NCI-H2196 (cell line): ENCODE data around the gene ATXN2L.
"Not testable (repeated sequence)": the region's sequence is repeated elsewhere in the genome, so short reads cannot be mapped to it uniquely, and the experiment has no call there.

Experiments used
- DNase-seq: peaks from one replicate; lab custom pipeline; 2025; ENCODE audit not compliant: unreplicated experiment; lab: John Stamatoyannopoulos, UW

Gene ATXN2L

DNA sequence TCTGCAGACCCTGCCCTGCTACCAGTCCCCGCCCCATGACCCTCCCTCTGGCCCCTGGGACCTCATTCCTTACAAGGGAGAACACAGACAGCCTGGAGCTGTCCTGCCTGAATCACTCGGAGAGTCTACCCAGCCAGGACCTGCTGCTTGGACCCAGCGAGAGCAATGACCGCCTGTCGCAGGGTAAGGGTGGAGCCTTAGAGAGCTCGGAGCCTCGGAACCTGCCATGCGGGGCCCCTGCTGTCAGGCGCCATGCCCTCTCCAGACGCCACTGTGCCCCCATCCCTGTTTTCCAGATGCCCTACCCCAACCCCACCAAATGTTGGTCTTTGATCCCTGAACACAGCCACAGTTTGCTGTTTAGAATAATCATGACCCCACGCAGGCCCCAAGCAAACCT, 46.4 kb downstream of the ATXN2L start:
- no peak for DNase-seq

GRCh38 chr16:28872952-28873351, 50.2 kb downstream of the ATXN2L start:
- DNase-seq = no peak

GRCh38 chr16:28873543-28874201, 50.9 kb downstream of the ATXN2L start:
- peak; percentile 26 for DNase-seq

DNA sequence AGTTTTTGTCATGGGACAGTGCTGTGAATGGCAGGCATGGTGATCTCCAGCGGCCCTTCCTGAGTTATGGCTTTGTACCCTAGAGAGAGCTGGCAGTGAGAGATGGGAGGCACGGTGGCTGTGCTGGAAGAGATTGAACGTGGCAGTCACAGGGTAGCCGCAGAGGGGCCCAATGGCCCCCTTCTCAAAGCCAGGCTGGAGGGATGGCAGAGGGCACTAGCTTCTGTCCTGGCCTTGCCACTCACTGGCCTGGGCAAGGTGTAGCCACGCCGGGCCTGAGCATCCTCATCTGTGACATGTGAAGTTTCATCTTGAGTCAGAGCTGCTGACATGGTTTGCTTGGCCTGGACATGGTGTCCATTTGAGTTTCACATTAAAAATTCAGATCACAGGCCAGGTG, 51.6 kb downstream of the ATXN2L start:
- no peak for DNase-seq

DNA sequence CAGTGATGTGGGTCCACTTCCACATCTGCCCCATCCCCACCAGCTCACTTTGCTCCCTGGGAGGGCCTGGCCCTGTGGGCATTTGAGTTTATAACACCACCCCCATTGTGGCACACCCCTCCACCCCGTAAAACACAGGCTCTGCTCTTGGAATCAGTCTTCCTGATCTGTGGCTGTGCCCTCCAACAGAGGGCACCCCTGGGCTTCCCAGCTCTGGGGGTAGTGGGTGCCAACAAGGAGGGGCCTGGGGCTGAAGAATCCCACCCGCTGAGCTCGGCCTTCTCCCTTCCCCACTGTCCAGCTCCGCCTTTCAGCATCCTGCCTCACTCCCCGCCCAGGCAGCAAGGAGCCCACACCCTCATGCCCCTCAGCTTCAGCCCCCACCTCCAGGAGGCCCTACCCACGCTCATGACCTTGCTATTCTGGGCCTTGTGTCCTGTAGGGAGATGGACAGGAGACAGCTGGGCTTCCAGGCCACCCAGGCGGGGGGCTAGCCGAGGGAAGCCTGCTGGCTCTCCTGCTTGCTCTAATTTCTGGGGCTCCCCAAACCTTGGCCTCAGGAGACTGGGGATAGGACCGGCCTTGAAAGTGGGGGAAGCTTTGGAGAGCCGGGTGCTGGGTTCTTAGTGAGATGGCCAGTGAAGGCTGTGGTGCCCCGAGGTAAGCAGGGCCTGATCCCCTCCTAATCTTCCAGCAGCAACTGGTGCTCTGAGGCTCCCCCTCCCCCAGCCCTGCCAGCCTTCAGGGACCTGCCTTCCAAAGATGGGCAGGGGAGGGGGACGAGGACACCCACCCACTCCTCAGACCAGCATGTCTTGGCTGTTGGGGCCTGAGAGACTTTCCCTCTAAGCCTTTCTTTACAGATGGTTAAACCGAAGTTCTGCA, 52.6 kb downstream of the ATXN2L start:
- DNase-seq = no peak

DNA sequence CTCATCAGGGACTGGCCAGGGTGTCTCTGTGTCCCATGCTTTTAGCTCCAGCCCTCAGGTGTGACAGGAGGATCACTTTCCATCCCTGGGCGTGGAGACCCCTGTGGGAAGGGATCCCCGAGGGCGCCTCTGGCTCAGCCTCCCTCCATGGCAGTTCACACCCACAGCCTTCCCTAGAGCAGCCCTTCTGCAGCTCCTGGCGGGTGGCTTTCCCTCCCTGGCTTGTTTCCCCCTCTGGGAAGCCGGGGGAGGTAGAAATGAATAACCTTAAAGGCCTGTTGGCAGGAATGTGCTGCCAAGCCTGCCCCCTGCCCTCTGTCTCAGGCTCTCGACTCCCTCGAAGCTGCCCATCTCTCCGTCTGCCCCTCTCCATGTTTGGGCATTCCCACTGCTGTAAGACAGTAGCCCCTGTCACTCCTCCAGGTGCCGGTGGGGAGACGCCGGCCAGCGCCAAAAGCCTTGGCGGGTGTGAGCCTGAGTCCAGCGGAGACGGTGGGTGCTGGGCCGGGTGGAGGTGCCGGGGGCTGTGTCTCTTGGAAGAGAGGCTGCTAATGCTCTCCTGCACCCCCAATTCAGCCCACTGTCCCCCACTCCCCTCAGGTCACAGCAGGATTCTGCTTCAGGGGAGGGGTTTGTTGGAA, 53.3 kb downstream of the ATXN2L start:
- DNase-seq = no peak

DNA sequence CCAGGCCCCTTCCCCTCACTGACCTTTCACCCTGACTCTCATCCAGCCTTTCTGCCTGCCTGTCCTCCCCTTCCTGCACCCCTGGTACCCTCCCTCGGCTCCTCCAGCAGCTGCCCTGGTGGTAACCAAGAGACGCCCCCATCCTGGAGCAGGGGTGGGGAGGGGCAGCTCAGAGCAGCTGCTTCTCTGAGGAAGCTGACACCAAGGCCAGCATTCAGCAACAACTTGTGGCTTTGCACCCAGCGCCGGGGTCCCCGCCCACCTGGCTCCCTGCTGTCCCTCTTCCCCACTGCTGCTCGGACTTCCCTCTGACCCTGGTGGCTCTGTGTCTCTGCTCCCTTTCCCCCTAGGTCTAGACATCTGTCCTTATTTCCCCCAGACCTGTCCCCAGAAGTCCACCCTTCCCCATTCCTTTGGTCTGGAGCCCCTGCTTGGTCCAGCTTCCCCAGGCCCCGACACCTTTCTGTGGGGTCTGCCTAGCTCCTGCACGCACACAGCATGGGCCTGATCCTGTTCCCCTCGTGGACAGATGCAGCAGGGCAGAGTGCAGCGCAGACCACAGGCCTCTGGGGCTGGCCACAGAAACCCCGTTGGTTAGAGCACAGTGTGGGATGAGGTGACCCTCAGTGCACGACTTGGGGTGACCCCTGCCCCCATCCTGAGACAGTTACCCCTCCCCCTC, 54.3 kb downstream of the ATXN2L start:
- DNase-seq = no peak

DNA sequence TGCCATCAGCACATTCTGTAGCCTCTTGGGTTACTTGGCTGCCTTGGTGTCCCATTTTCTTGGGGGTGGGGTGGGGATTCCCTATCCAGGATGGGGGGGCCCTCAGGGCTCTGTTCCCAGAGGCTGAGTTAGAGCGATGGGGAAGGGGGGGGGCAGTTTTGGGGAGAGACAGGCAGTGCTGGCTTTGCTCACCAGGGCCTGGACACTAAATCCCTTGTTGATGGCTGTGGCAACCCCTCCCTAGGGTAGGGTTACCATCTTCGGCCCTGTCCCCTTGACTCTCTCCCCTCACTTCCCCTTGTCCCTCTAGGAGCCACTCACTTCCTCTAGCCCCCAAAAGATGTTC, 54.8 kb downstream of the ATXN2L start:
- DNase-seq = no peak

- no peak for DNase-seq
Measured at GRCh38 chr16:28878083-28878926, 55.5 kb downstream of the ATXN2L start, which contains the start of gene ATP2A1. Gene ATP2A1, plus strand, starts transcription at chr16:28878488. Its CDS starts 184 bp downstream, at chr16:28878672.

GRCh38 chr16:28879261-28879840, 56.6 kb downstream of the ATXN2L start:
- no peak for DNase-seq

- DNase-seq = peak; percentile 95
Measured at GRCh38 chr16:28879841-28880588, 57.2 kb downstream of the ATXN2L start.

DNA sequence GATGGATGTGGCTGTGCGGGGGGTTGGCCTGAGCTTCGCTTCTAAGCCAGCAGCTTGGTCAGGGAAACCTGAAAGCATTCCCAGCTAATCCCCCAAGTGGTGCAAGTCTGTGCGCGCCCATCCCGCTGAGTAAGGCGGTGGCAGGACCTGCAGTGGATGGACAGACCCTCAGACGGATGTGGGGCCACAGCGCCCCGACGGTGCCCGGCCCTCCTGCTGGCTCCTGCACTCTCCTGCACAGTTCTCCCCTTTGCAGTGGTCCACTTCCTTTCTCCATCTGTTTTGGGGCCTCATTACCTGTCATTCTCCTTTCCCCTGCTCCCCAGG, 57.8 kb downstream of the ATXN2L start:
- DNase-seq = no peak

DNA sequence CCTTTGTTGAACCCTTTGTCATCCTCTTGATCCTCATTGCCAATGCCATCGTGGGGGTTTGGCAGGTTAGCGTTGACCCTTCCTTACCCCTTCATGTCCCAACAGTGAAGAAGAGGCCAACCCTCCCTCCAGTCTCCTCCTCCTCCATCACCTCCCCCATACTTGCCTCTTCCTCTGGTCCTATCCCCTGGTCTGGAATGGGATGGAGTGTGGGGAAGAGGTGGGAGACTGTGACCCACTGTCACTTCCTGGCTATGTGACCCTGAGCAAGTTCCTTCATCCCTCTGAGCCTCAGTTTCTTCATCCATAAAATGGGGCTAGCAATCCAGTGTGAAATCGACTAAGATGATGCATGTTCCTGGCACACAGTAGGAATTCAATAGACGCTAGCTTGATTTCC, 58.2 kb downstream of the ATXN2L start:
- no peak for DNase-seq

- not testable (repeated sequence) for DNase-seq
Measured at GRCh38 chr16:28881565-28881964, 58.8 kb downstream of the ATXN2L start.

DNA sequence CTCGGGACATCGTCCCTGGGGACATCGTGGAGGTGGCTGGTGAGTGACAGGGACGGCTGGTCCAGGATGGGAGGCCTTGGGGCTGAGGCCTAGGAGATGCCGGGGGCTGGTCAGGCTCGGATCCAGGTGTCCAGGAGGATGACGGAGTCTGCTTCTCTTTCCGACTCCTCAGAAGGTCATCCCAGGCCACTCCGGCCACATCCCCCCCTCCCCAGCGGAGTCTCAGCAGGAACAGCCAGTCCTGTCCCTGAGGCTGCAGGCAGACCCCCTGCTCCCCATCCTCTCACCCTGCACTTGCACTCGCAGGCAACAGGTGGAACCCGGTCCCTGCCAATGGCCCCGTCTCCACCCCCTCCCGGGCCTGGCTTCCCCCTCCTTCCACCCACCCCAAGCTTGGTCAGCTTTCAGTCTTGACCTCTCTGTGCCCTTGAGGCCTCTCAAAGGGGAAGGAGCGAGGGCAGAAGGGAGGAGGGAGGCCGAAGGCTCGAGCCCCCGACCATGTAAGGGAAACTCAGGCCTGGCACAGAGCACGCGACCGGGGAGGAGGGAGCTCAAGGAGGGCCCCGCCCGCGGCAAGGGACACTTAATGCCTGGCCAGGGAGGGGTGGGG, 59.9 kb downstream of the ATXN2L start:
- DNase-seq = no peak

GRCh38 chr16:28883221-28883996, 60.6 kb downstream of the ATXN2L start:
- DNase-seq = no peak

- no peak for DNase-seq
Measured at GRCh38 chr16:28884045-28884444, 61.2 kb downstream of the ATXN2L start.
